K562 (cell line): ENCODE measurements around the gene AFDN. TPM values are rescaled to one million over a fixed set of nuclear protein-coding genes. Genes with fewer than 3 reads are reported as not detected.
A peak's percentile ranks its signal among the peaks of the same experiment; 100 is the strongest.

Experiments
- ASH1L ChIP-seq: fragments of 450-650 bp; IDR thresholded peaks from 2 replicates; pipeline ENCODE4 v1.6.1; 2018; ENCODE audit warnings: borderline replicate concordance, mild to moderate bottlenecking, low read depth; ENCODE audit not compliant: partially characterized antibody
- FIP1L1 ChIP-seq: fragments of 200-400 bp; formaldehyde crosslinking; IDR thresholded peaks from 2 replicates; pipeline ENCODE4 v1.6.1; 2018; ENCODE audit warnings: mild to moderate bottlenecking, low read depth, low read length; ENCODE audit not compliant: poor library complexity, severe bottlenecking
- MYBL2 ChIP-seq, 2 experiments: fragments of 450-650 bp in 1 of 2; sonication (generic) in 1 of 2; formaldehyde crosslinking in 1 of 2; IDR thresholded peaks; 2 replicates each; pipeline versions ENCODE4 v1.6.1 to v1.8.1; 2017 to 2022; ENCODE audit warnings: borderline replicate concordance in 1 of 2, inconsistent platforms in 1 of 2, low read depth in 1 of 2, mild to moderate bottlenecking in 1 of 2, missing genetic modification reagents in 1 of 2, moderate library complexity in 1 of 2
- NUFIP1 ChIP-seq: fragments of 450-650 bp; IDR thresholded peaks from 2 replicates; pipeline ENCODE4 v1.6.1; 2018; ENCODE audit not compliant: partially characterized antibody
- RBM34 ChIP-seq: fragments of 200-400 bp; formaldehyde crosslinking; IDR thresholded peaks from 2 replicates; pipeline ENCODE4 v1.6.1; 2018; ENCODE audit warnings: low read length, borderline replicate concordance; ENCODE audit not compliant: insufficient read depth
- TRIM24 ChIP-seq, 2 experiments: fragments of 450-650 bp; IDR thresholded peaks; 2 replicates each; pipeline ENCODE4 v1.6.1; 2016
- TRIM25 ChIP-seq: fragments of 450-650 bp; IDR thresholded peaks from 2 replicates; pipeline ENCODE4 v1.7.0; 2016; ENCODE audit warnings: borderline replicate concordance
- TSC22D4 ChIP-seq: fragments of 450-650 bp; IDR thresholded peaks from 2 replicates; pipeline ENCODE4 v1.6.1; 2016; ENCODE audit warnings: missing genetic modification characterization, missing biosample characterization, control low read depth
- ZNF79 ChIP-seq: fragments of 250-450 bp; sonication (Bioruptor Pico); IDR thresholded peaks from 2 replicates; pipeline ENCODE4 v1.4.0; 2020; ENCODE audit warnings: low read depth, mild to moderate bottlenecking, moderate library complexity
- polyA plus RNA-seq, 8 experiments: library from polyadenylated mRNA; depleted of rRNA in 4 of 8; stranded (reverse) in 5 of 8; unstranded in 3 of 8; fragments of >200 nt; fragmentation: Nextera tagmentation in 2 of 8; fragmentation: Illumina TruSeq in 1 of 8; extraction: Ambion mirVana in 2 of 8; extraction: Trizol in 1 of 8; gene quantifications; 2 replicates each; pipeline versions ENCODE4 v1.2.1 to v1.2.3, GENCODE V29; 2011 to 2014; ENCODE audit warnings: inconsistent platforms in 1 of 8, missing spikeins in 1 of 8
- total RNA-seq, 7 experiments: library from RNA; depleted of rRNA in 6 of 7; stranded (reverse); fragments of >200 nt in 6 of 7; fragmentation: Illumina TruSeq in 2 of 7; extraction: Trizol in 2 of 7; gene quantifications; 2 replicates each; pipeline versions ENCODE4 v1.2.1 to v1.2.3, GENCODE V29; 2011 to 2021; ENCODE audit warnings: low replicate concordance in 1 of 7
- TF ChIP-seq, protein P1 (sequence below): fragments of 200-600 bp; sonication (generic); IDR thresholded peaks from one replicate; pipeline ENCODE4 v1.6.1; 2012; ENCODE audit warnings: mild to moderate bottlenecking, low read depth, low read length, inconsistent platforms

The AFDN gene
- total and polyA plus RNA-seq, 9 of the 15 experiments (the other 6 are each of a cell fraction or from before 2014, with no cell fraction given) = 7.2 to 129 (median 105) TPM

DNA sequence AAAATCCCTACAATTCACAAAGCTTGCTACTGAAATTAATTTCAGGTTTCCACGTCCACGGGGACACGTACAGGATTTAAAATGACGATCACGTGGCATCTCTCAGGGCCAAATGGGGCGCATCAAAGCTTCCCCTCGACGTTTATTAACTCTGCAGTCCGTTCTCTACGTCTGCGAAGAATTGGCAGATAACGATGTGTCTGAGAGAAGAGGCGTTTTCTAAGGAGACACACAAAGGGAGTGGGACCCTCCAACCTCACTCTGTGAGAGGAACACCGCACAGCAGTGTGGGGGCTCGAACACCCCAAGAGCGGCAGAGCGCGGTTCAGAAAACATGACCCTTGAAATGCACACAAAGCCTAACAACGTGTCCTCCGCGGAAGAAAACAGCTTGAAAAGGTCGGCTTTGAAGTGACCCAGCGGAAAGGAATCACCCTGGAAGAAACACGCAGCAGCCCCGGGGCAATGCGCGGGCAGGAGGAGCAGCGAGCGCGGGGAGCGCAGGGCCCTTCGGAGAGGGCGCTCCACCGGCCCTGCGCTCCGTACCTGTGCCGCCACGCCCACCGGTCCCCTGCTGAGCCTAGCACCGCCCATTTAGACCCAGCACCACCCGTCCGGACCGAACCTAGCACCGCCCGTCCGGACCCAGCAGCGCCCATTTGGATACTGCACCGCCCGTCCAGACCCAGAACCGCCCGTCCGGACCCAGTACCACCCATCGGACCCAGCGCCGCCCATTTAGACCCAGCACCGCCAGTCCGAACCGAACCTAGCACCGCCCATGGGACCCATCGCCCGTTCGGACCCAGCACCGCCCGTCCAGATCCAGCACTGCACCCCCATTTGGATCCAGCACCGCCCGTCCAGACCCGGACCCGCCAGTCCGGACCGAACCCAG, 1.1 kb upstream of the AFDN start (continued):
- no peak for TF ChIP-seq TRIM25
- TF ChIP-seq ASH1L = no peak
- TF ChIP-seq, protein P1, sequence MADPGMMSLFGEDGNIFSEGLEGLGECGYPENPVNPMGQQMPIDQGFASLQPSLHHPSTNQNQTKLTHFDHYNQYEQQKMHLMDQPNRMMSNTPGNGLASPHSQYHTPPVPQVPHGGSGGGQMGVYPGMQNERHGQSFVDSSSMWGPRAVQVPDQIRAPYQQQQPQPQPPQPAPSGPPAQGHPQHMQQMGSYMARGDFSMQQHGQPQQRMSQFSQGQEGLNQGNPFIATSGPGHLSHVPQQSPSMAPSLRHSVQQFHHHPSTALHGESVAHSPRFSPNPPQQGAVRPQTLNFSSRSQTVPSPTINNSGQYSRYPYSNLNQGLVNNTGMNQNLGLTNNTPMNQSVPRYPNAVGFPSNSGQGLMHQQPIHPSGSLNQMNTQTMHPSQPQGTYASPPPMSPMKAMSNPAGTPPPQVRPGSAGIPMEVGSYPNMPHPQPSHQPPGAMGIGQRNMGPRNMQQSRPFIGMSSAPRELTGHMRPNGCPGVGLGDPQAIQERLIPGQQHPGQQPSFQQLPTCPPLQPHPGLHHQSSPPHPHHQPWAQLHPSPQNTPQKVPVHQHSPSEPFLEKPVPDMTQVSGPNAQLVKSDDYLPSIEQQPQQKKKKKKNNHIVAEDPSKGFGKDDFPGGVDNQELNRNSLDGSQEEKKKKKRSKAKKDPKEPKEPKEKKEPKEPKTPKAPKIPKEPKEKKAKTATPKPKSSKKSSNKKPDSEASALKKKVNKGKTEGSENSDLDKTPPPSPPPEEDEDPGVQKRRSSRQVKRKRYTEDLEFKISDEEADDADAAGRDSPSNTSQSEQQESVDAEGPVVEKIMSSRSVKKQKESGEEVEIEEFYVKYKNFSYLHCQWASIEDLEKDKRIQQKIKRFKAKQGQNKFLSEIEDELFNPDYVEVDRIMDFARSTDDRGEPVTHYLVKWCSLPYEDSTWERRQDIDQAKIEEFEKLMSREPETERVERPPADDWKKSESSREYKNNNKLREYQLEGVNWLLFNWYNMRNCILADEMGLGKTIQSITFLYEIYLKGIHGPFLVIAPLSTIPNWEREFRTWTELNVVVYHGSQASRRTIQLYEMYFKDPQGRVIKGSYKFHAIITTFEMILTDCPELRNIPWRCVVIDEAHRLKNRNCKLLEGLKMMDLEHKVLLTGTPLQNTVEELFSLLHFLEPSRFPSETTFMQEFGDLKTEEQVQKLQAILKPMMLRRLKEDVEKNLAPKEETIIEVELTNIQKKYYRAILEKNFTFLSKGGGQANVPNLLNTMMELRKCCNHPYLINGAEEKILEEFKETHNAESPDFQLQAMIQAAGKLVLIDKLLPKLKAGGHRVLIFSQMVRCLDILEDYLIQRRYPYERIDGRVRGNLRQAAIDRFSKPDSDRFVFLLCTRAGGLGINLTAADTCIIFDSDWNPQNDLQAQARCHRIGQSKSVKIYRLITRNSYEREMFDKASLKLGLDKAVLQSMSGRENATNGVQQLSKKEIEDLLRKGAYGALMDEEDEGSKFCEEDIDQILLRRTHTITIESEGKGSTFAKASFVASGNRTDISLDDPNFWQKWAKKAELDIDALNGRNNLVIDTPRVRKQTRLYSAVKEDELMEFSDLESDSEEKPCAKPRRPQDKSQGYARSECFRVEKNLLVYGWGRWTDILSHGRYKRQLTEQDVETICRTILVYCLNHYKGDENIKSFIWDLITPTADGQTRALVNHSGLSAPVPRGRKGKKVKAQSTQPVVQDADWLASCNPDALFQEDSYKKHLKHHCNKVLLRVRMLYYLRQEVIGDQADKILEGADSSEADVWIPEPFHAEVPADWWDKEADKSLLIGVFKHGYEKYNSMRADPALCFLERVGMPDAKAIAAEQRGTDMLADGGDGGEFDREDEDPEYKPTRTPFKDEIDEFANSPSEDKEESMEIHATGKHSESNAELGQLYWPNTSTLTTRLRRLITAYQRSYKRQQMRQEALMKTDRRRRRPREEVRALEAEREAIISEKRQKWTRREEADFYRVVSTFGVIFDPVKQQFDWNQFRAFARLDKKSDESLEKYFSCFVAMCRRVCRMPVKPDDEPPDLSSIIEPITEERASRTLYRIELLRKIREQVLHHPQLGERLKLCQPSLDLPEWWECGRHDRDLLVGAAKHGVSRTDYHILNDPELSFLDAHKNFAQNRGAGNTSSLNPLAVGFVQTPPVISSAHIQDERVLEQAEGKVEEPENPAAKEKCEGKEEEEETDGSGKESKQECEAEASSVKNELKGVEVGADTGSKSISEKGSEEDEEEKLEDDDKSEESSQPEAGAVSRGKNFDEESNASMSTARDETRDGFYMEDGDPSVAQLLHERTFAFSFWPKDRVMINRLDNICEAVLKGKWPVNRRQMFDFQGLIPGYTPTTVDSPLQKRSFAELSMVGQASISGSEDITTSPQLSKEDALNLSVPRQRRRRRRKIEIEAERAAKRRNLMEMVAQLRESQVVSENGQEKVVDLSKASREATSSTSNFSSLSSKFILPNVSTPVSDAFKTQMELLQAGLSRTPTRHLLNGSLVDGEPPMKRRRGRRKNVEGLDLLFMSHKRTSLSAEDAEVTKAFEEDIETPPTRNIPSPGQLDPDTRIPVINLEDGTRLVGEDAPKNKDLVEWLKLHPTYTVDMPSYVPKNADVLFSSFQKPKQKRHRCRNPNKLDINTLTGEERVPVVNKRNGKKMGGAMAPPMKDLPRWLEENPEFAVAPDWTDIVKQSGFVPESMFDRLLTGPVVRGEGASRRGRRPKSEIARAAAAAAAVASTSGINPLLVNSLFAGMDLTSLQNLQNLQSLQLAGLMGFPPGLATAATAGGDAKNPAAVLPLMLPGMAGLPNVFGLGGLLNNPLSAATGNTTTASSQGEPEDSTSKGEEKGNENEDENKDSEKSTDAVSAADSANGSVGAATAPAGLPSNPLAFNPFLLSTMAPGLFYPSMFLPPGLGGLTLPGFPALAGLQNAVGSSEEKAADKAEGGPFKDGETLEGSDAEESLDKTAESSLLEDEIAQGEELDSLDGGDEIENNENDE = no peak
- TF ChIP-seq NUFIP1 = no peak
- no peak for TF ChIP-seq TRIM24 (IDR thresholded peaks at IDR 0.05)
- TF ChIP-seq ZNF79 (CRISPR knock-in tag) = no peak
- TF ChIP-seq FIP1L1 = peak; percentile 38
- no peak for TF ChIP-seq RBM34
- TF ChIP-seq TSC22D4 (tag) = no peak
- no peak for TF ChIP-seq MYBL2 (IDR thresholded peaks at IDR 0.05; ENCODE audit: low read depth)
- TF ChIP-seq MYBL2 (CRISPR knock-in tag; IDR thresholded peaks at IDR 0.05; ENCODE audit: borderline replicate concordance) = no peak
